GM23248 (cell line): ENCODE results near the gene ITPKC. TPM values are rescaled to one million over a fixed set of nuclear protein-coding genes. Genes with fewer than 3 reads are reported as not detected.

Experiments
- DNase-seq: peaks from one replicate; pipeline ENCODE4 v3.0.0-alpha.2; 2015
- H2AFZ ChIP-seq: fragments of 200-600 bp; sonication (generic); 2 replicates; pipeline ENCODE4 v1.6.1; 2016; ENCODE audit warnings: antibody characterized with exemption
- H3F3A ChIP-seq: fragments of 200-600 bp; sonication (generic); 2 replicates; pipeline ENCODE4 v1.6.1; 2016; ENCODE audit warnings: mild to moderate bottlenecking, antibody characterized with exemption, mixed run types; ENCODE audit not compliant: insufficient read depth
- H3K27ac ChIP-seq: fragments of 200-600 bp; sonication (generic); 2 replicates; pipeline ENCODE4 v1.5.1; 2016; ENCODE audit warnings: mild to moderate bottlenecking
- H3K27me3 ChIP-seq: fragments of 200-600 bp; sonication (generic); replicated peaks from 2 replicates; pipeline ENCODE4 v1.6.1; 2016; ENCODE audit warnings: mild to moderate bottlenecking; ENCODE audit not compliant: insufficient read depth
- H3K36me3 ChIP-seq: fragments of 200-600 bp; sonication (generic); 2 replicates; pipeline ENCODE4 v1.6.1; 2016; ENCODE audit warnings: low read depth, mild to moderate bottlenecking
- H3K4me1 ChIP-seq: fragments of 200-600 bp; sonication (generic); 2 replicates; pipeline ENCODE4 v1.6.1; 2016; ENCODE audit warnings: mild to moderate bottlenecking; ENCODE audit not compliant: insufficient read depth
- H3K4me2 ChIP-seq: fragments of 200-600 bp; sonication (generic); one replicate; pipeline ENCODE4 v1.6.1; 2016; ENCODE audit warnings: mild to moderate bottlenecking; ENCODE audit not compliant: unreplicated experiment
- H3K4me3 ChIP-seq: fragments of 200-600 bp; sonication (generic); 2 replicates; pipeline ENCODE4 v1.5.1; 2016; ENCODE audit warnings: mild to moderate bottlenecking
- H3K79me2 ChIP-seq: fragments of 200-600 bp; sonication (generic); 2 replicates; pipeline ENCODE4 v1.6.1; 2016; ENCODE audit warnings: mild to moderate bottlenecking; ENCODE audit not compliant: insufficient read depth
- H3K9ac ChIP-seq: fragments of 200-600 bp; sonication (generic); 2 replicates; pipeline ENCODE4 v1.6.1; 2016; ENCODE audit warnings: mild to moderate bottlenecking
- H3K9me2 ChIP-seq: fragments of 200-600 bp; sonication (generic); 2 replicates; pipeline ENCODE4 v1.6.1; 2016; ENCODE audit warnings: mixed run types, mild to moderate bottlenecking, moderate library complexity; ENCODE audit not compliant: insufficient read depth
- H3K9me3 ChIP-seq: fragments of 200-600 bp; sonication (generic); one replicate; pipeline ENCODE4 v1.6.1; 2017; ENCODE audit warnings: low read depth
- H4K20me1 ChIP-seq: fragments of 200-600 bp; sonication (generic); 2 replicates; pipeline ENCODE4 v1.6.0; 2016; ENCODE audit not compliant: insufficient read depth
- EZH2 ChIP-seq: fragments of 200-600 bp; sonication (generic); IDR thresholded peaks from 2 replicates; pipeline ENCODE4 v1.6.1; 2018; ENCODE audit warnings: antibody characterized with exemption, mild to moderate bottlenecking; ENCODE audit not compliant: insufficient read depth, poor library complexity, severe bottlenecking
- EZH2phosphoT487 ChIP-seq: fragments of 200-600 bp; sonication (generic); IDR thresholded peaks from 2 replicates; pipeline ENCODE4 v1.6.1; 2018; ENCODE audit warnings: antibody characterized with exemption, moderate library complexity, mild to moderate bottlenecking, low read depth; ENCODE audit not compliant: insufficient read depth
- WGBS, 2 experiments: methylation state at CpG; one replicate each; pipeline ENCODE4 v1.1.6; 2015 to 2017; ENCODE audit warnings: low lambda C conversion rate in 2 of 2, low coverage in 1 of 2; ENCODE audit errors: missing lambda C conversion rate in 2 of 2; 5-methylcytosine and 5-hydroxymethylcytosine counted together
- in situ Hi-C: fragments of 300-500 bp; cut with MboI; formaldehyde crosslinking; loops from 2 replicates; pipeline ENCODE4 v1.15.0; 2020
- polyA plus RNA-seq: library from polyadenylated mRNA; unstranded; fragments of >200 nt; fragmentation: Nextera tagmentation; extraction: Ambion mirVana; gene quantifications from 2 replicates; pipeline ENCODE4 v1.2.1, GENCODE V29; 2016
- total RNA-seq: library from RNA; depleted of rRNA; stranded (reverse); fragments of >200 nt; shearing (Covaris generic); gene quantifications from 2 replicates; pipeline ENCODE4 v1.2.3, GENCODE V29; 2014

Gene ITPKC
- total and polyA plus RNA-seq, 2 experiments from 2014 or later: 10.4 to 19.9 TPM

GRCh38 chr19:40714441-40715299 is 2.2 kb upstream of the ITPKC start:
- peak overlapping the region; percentile 74 for H3K4me3 ChIP-seq
- 5 to 9% methylated on average over 11 to 31 of the region's 31 CpGs for WGBS, 2 experiments
- no peaks in the 10 kb centered on the region for H3K9me2 ChIP-seq
- peak overlapping the region; percentile 96 for H3K9ac ChIP-seq
- H3K4me2 ChIP-seq: peak overlapping the region; percentile 82
- H3K27me3 ChIP-seq: no peaks in the 10 kb centered on the region
- peaks cover 31% of the 10 kb centered on the region for H3K79me2 ChIP-seq
- peak overlapping the region; percentile 60 for H2AFZ ChIP-seq
- no peaks in the 10 kb centered on the region for H3K9me3 ChIP-seq
- peak overlapping the region; percentile 100 for H3K27ac ChIP-seq
- no peaks in the 10 kb centered on the region for H3K36me3 ChIP-seq
- DNase-seq: peak; percentile 96
- peaks cover 27% of the 10 kb centered on the region for H3F3A ChIP-seq
- no peak for TF ChIP-seq EZH2phosphoT487
- TF ChIP-seq EZH2: no peak
- in situ Hi-C loops: no loop called here
- H4K20me1 ChIP-seq: no peaks in the 10 kb centered on the region
- H3K4me1 ChIP-seq: peaks cover 5% of the 10 kb centered on the region; the same call in 1 of the 2 replicates

- peak; percentile 88 for DNase-seq
- WGBS, 2 experiments: 1% methylated on average over 8 of the region's 8 CpGs
- H3F3A ChIP-seq: peaks cover 36% of the 10 kb centered on the region
- H2AFZ ChIP-seq: peak overlapping the region; percentile 39
- no peaks in the 10 kb centered on the region for H4K20me1 ChIP-seq
- peak overlapping the region; percentile 100 for H3K27ac ChIP-seq
- peak overlapping the region; percentile 79 for H3K4me3 ChIP-seq
- no peaks in the 10 kb centered on the region for H3K9me3 ChIP-seq
- H3K4me2 ChIP-seq: peak overlapping the region; percentile 85
- H3K36me3 ChIP-seq: no peaks in the 10 kb centered on the region
- peaks cover 18% of the 10 kb centered on the region for H3K4me1 ChIP-seq
- H3K9me2 ChIP-seq: no peaks in the 10 kb centered on the region
- TF ChIP-seq EZH2phosphoT487: no peak
- TF ChIP-seq EZH2: no peak
- peaks cover 44% of the 10 kb centered on the region for H3K79me2 ChIP-seq
- H3K9ac ChIP-seq: peak overlapping the region; percentile 96
- H3K27me3 ChIP-seq: no peaks in the 10 kb centered on the region
- in situ Hi-C loops: no loop called here
Observed at GRCh38 chr19:40716031-40716481, 856 bp upstream of the ITPKC start.

- Histone ChIP-seq H3K9ac (peak overlapping the region; percentile 96), H3K4me1 (peaks cover 26% of the 10 kb centered on the region), H3K27me3 (no peaks in the 10 kb centered on the region), H2AFZ (peak overlapping the region; percentile 51), H3K9me3 (no peaks in the 10 kb centered on the region), H3K36me3 (no peaks in the 10 kb centered on the region), H3K4me3 (peak overlapping the region; percentile 79), H3K79me2 (peaks cover 58% of the 10 kb centered on the region), H3K4me2 (peak overlapping the region; percentile 97), H3K9me2 (no peaks in the 10 kb centered on the region), H3K27ac (peak overlapping the region; percentile 100), H4K20me1 (no peaks in the 10 kb centered on the region), H3F3A (peaks cover 47% of the 10 kb centered on the region)
- DNase-seq: no peak
- no peak for TF ChIP-seq EZH2phosphoT487
- no peak for TF ChIP-seq EZH2
- 0 to 2% methylated on average over 14 to 20 of the region's 20 CpGs for WGBS, 2 experiments
- in situ Hi-C loops: no loop called here
Observed at GRCh38 chr19:40717325-40717879, 490 bp downstream of the ITPKC start.

- Histone ChIP-seq H3K27me3 (no peaks in the 10 kb centered on the region), H3K4me2 (peak overlapping the region; percentile 97), H3K4me1 (peaks cover 27% of the 10 kb centered on the region), H3K27ac (peak overlapping the region; percentile 100), H3K36me3 (no peaks in the 10 kb centered on the region), H2AFZ (no peak overlapping the region), H3F3A (peaks cover 47% of the 10 kb centered on the region), H3K9me2 (no peaks in the 10 kb centered on the region), H3K4me3 (peak overlapping the region; percentile 79), H3K79me2 (peaks cover 65% of the 10 kb centered on the region), H3K9ac (peak overlapping the region; percentile 96), H4K20me1 (no peaks in the 10 kb centered on the region), H3K9me3 (no peaks in the 10 kb centered on the region)
- no peak for TF ChIP-seq EZH2
- DNase-seq: peak; percentile 78
- in situ Hi-C loops: no loop called here
- WGBS, 2 experiments: 2 to 4% methylated on average over 19 to 20 of the region's 20 CpGs
Observed at GRCh38 chr19:40717880-40718773, 1.2 kb downstream of the ITPKC start.
